Kidney glomerular epithelial cell (primary cell): ENCODE measurements around the gene RAMAC.
"Not testable (repeated sequence)": the region's sequence is repeated elsewhere in the genome, so short reads cannot be mapped to it uniquely, and the experiment has no call there.

Experiments
- DNase-seq: peaks from one replicate; lab custom pipeline; 2025; lab: John Stamatoyannopoulos, UW

Gene RAMAC

GRCh38 chr15:82985688-82986441, at the start of gene RAMAC:
TSS of gene RAMAC (plus strand) at chr15:82986210. CDS start at chr15:82989019, 2,809 bp downstream.
- peak; percentile 92 for DNase-seq

GRCh38 chr15:82936966-82937711, 48.9 kb upstream of the RAMAC start:
- DNase-seq = peak; percentile 72

DNA sequence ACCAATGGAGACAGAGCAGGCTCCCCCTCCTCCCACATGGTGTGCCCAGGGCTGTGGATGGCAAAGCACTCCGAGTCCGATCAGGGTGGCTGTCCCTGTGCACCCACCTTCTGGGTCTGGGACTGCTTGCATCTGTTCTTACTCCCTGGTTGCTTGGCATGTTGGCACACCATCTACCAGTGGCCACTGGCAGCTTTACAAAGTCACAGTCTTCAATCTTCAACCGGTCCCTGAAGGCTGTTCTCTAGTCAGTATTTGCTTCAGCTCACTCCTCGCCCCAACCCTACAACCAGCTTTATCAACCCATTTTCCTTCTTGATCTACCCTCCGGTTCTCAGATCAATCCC, 48.3 kb upstream of the RAMAC start:
- no peak for DNase-seq

GRCh38 chr15:82939678-82940077, 46.3 kb upstream of the RAMAC start:
- DNase-seq = not testable (repeated sequence)

- peak; percentile 55 for DNase-seq
These were observed 43.3 kb upstream of the RAMAC start for GRCh38 chr15:82942691-82943090.

DNA sequence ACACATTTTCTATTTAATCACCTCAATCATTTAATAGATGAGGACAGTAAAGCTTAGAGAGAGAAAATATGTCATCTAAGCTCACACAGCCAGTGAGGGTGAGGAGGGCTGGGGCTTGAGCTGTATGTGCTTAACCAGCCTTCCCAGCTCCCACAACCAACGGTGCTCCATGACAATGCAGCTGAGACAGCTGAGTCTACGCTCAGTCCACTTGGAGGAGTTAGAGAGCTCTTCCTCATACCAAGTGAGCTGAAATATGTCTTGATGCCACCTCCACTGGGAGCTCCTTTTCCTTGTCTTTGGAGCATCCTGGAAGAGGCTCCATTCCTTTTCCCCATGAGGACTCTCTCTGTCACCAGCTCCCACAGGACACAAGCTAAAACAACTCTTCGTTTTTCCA, 42.8 kb upstream of the RAMAC start:
- no peak for DNase-seq

DNA sequence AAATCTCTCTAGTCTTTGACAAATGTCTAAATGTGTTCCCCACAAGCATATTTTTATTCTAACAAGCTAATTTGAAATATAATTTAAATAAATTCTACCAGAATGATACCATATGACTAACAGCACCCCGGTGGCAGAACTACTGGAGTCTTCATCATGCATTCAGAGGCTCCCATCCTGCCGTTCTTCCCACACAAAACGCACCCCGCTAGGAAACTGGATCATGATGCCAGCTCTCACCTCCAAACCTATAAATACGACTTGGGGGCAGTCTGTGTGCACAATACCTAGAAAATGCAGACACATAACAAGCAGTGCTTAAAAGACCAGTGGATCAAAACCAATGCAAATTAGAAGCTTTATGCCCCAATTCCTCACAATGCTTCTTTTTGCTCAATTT, 42.0 kb upstream of the RAMAC start:
- no peak for DNase-seq

- DNase-seq = peak; percentile 98
These were observed 41.2 kb upstream of the RAMAC start for GRCh38 chr15:82944821-82945220.

DNA sequence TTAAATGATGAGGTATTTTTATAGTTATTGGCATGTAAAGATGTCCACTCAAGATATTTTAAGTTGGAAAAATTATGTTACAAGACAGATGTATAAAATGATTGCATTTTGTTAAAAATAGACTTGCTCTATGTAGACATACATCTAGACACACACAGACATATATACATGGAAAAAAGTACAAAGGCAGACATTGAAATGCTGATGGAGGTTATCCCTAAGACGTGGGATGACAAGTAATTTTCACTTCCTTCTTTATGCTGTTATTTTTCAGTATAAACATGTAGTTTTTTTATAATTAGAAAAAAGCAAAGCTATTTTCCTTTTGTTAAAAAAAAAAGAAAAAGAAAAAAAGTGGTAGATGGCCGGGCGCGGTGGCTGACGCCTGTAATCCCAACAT, 40.7 kb upstream of the RAMAC start:
- no peak for DNase-seq

- no peak for DNase-seq
These were observed 39.8 kb upstream of the RAMAC start for GRCh38 chr15:82946155-82946701.

DNA sequence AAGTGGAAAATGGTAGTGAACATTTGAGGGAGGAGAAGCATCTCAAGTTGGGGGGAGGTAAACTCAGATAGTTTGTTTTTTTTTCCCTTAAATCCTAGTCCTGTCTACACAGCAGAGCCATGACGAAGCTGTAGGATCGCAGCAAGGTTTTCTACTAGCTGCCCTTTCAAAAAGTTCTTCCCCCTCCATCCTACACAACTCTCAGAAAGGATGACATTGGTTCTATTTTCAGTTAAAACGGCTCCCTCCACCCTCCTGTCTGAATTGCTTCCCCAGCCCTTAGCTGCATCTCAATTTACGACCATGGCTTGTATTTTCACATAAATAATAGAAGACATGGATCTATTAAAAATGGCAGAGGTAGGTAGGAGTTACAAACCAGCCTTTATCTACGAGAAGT, 35.7 kb upstream of the RAMAC start:
- no peak for DNase-seq

GRCh38 chr15:82950746-82951370, 35.2 kb upstream of the RAMAC start:
- DNase-seq = peak; percentile 2

DNA sequence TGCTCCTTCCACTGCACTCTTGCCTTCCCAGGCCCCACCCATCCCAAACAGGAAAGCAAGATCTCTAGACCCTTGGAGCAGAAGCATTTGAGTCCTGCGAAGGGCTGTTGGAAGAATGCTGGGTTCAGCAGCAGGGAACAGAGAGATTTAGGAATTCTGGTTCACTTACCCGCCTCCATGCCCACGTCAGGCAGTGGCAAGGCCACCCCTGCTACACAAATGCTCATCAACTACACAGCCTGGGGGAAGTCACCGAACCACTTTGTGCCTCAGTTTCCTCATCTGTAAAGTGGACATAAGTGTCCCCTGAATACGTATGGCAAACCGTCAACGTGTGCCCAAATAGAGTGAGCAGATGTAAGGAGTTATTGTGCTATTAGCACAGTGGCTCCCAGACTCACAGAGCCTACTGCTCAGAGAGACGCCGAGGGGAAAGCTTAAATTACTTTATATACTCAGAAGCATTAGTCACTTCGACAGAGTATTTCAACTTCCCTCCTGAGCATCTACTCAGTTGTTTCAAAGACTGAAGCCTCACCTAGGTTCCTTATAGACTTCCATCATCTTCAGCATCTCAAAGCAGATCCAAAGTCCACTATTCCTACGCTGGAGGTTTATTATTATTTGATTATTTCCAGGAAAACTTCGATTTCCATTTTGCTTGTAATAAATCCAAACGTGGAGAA, 34.4 kb upstream of the RAMAC start:
- DNase-seq = peak; percentile 53

DNA sequence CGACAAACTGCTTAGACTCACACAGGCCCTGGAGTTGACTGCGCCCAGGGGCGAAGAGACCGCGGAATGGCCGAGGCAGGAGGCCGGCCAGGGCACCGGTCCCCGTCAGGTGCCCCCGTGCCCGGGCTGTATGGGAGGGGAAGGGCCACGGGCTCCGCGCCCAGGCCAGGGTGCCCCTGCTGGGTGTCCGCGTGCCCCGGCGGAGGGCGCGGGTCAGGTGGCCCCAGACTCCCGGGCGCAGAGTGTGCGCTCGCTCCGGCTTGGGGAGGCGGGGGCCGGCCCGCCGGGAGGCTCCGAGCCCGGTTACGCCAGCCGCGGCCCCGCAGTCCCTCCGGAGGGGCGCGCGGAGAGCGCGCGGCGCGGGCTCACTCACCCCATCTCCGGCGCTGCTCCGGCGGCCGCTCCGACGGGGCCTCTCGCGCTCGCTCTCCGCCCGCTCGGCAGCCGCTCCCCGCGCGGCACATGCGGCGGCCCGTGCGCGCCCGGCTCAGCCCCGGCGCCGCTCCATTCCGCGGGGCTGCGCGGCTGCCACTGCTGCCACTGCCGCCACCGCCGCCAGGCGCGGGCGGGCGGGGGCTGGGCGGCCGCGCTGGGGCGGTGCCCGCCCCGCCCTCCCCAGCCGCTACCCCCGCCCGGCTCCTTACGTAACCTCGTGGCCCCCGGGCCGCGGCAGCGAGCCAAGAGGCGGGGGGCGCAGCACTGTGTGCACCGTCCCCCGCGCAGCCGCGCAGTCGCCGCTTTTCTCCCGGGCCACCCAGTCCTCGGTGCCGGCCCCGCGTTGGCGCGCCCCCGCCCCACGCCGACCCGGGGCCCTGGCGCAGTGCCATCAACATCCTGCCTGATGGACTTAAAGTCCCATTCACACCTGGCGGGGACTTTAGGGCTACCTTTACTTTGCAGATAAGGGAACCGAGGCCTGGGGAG, 33.6 kb upstream of the RAMAC start, which contains the start of gene HOMER2:
TSS of gene HOMER2 (minus strand) at position 563 of the 924 bp plus-strand sequence. CDS start at position 378, 185 bp downstream.
- no peak for DNase-seq

DNA sequence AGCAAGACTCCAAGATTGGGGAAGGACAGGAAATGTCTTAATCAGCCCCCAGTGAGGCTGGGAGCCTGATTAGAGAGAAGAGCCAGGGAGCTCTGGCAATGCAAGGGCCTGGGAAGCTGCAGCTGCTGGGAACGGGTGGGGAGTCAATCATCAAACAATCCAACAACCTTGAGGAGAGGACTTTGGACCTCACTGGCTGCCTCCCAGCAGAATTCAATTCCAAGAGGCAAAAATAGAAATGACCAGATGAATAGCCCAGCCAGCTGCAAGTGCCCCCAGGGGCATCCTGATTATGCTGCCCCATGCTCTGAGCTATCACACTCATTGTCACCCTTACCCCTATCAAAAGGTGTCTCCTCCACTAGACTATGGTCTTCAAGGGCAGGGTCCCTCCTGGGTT, 27.4 kb upstream of the RAMAC start:
- no peak for DNase-seq

DNA sequence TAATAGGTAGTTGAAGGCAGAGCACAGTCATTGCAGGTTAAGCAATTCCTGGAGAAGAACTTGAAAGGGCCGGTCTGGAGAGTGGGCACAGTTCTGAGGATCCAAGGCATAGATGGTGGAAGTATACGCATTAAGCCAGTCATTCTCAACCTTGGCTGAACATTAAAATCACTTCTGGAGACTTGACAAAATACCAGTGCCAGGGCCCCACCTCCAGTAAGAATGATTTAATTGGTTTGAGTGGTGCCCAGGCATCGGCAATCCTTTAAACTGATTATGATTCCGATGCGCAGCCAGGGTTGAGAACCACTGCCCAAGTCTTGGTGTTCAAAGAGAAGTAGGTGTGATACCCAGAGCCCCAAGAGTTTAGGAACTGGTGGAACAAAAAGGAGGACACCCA, 26.6 kb upstream of the RAMAC start:
- no peak for DNase-seq

GRCh38 chr15:82960766-82961165, 25.2 kb upstream of the RAMAC start:
- DNase-seq = no peak

DNA sequence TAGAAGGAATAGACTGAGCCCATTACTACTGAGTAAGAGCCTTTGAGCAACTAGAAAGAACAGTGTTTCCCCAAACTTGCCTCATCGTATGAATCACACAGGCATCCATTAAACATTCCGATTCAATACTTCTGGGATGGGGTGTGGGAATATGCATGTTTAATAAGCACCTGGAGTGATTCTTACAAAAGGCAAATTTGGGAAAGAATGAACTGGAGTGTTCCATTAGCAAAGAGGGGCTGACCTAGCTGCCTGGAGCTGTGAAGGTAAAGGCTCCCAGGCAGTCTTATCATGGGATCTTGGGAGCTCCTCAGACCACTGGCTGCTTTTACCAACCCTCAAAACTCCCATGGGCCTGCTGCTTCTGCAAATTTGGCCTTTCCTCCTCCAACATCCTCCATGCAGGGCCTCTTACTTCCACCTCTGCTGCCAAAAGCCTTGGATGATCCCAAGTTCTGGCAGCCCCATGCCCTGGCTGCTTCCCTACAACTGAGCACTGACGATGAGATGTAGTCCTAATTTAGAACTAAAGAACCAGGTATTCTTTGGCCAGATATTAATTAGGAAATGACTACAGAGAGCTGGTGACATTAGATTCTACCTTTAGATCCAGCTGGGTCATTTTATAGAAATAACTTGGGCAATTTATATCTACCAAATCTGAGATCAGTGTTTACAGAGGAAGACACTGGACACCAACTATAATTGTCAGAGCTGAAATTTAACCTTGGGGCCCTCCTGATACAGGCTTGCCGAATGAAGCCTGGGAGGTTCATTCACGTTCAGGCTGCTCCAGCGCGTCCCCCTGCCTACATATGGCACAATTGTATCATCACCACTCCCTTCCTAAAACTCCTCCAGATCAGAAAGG, 22.3 kb upstream of the RAMAC start:
- no peak for DNase-seq

GRCh38 chr15:82964890-82965289, 21.1 kb upstream of the RAMAC start:
- DNase-seq = no peak

- no peak for DNase-seq
These were observed 19.3 kb upstream of the RAMAC start for GRCh38 chr15:82966671-82967071.
